Effector memory CD8-positive, alpha-beta T cell (primary cell): ENCODE results near the gene CTXN3.

Experiments used
- ATAC-seq: fragments of 150-1000 bp; cut with Tn5 transposase; replicated peaks from 2 replicates; pipeline ENCODE4 v1.10.0; 2021; ENCODE audit warnings: mild to moderate bottlenecking, moderate library complexity
- DNase-seq, 3 experiments: peaks; one replicate each; pipeline ENCODE4 v3.0.0; 2021
- H3K27ac Mint-ChIP-seq, 2 donors: one replicate each; pipeline ENCODE4 v1.8.0; 2022; ENCODE audit warnings: mild to moderate bottlenecking in 2 of 2, mixed read lengths in 2 of 2, moderate library complexity in 2 of 2
- H3K27me3 Mint-ChIP-seq, 2 donors: one replicate each; pipeline ENCODE4 v1.8.0; 2022; ENCODE audit warnings: mixed read lengths in 2 of 2
- H3K36me3 Mint-ChIP-seq: one replicate; pipeline ENCODE4 v1.8.0; 2022; ENCODE audit warnings: mild to moderate bottlenecking, moderate library complexity, mixed read lengths; ENCODE audit not compliant: insufficient read depth
- H3K4me1 Mint-ChIP-seq, 2 donors: one replicate each; pipeline ENCODE4 v1.8.0; 2022; ENCODE audit warnings: low read depth in 2 of 2, mixed read lengths in 2 of 2
- H3K4me3 Mint-ChIP-seq, 2 donors: one replicate each; pipeline ENCODE4 v1.8.0; 2022; ENCODE audit warnings: mild to moderate bottlenecking in 2 of 2, mixed read lengths in 2 of 2, moderate library complexity in 2 of 2
- H3K9me3 Mint-ChIP-seq, 2 donors: one replicate each; pipeline ENCODE4 v1.8.0; 2022; ENCODE audit warnings: mixed read lengths in 2 of 2

The CTXN3 gene

DNA sequence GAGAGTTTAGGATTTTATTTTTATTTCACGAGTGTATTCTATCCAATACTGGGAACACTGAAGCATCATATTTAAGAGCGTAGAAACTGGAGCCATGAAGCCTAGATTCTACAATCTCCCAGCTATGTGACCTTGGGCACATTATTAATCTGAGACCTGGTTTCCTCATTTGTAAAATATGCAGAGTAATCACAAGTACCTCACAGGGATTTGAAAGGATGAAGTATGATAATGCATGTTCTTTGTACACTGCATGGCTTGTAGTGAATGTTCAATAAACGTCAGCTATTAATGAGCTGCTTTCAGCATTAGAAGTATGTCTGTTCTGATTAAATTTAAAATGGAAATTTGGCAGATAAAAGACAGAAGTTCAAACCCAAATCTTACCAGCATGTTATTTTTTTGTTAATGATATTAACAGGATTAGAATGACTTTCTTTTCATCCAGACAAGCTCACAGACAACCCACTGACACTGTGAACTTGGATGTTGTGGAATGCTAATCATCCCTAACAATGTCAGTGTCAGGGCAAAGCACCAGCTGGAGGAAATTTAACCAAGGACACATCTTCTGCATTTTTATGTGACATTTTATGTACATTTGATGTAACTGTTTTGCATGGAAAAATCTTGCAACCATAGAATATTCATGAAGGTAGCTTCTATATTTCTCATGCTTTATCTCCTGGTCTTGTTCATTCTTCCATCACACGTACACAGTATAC is 27.1 kb upstream of the CTXN3 start:
- Mint-ChIP-seq H3K27ac (no peak overlapping the region), H3K4me1 (no peaks in the 10 kb centered on the region), H3K4me3 (no peak overlapping the region), H3K27me3 (peaks cover 10% of the 10 kb centered on the region in 2 donors), H3K9me3 (no peaks in the 10 kb centered on the region), H3K36me3 (no peaks in the 10 kb centered on the region)
- DNase-seq, result no peak
- no peak for ATAC-seq

DNA sequence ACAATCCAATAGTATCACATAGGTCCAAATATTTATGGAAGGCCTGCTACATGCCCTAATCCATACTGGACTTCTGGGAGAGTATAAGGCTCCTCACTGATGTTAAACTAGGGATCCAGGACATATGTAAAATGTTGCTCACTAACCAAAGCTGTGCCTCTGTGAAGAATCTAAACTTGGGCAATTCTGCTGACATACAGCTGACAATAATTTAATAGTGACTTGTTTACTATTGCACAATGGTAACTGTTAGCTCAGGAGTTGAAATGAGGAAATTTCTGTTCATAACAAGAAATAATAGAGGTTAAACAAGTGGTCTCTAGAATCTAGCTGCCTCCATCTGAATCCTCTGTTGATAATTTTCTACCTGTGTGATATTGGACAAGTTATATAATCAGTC is 14.9 kb upstream of the CTXN3 start:
- DNase-seq (no peak), ATAC-seq (no peak)
- Mint-ChIP-seq H3K36me3 (no peaks in the 10 kb centered on the region), H3K27me3 (peaks cover 17 to 19% of the 10 kb centered on the region in 2 donors), H3K9me3 (no peaks in the 10 kb centered on the region), H3K4me3 (no peak overlapping the region), H3K27ac (no peak overlapping the region), H3K4me1 (no peaks in the 10 kb centered on the region)

DNA sequence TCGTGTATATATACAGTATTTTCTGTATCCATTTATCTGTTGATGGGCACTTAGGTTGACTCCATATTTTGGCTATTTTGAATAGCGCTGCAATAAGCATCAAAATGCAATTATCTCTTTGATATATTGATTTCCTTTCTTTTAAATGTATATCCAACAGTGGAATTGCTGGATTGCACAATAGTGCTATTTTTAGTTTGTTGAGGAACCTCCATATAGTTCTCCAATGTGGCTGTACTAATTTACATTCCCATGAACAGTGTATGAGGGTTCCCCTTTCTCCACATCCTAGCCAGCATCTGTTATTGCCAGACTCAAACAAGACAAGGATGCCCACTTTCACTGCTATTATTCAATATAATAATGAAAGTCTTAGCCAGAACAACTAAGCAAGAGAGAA is 9.1 kb upstream of the CTXN3 start:
- no peak overlapping the region for H3K4me3 Mint-ChIP-seq
- H3K4me1 Mint-ChIP-seq, result no peaks in the 10 kb centered on the region
- H3K27me3 Mint-ChIP-seq, result peaks cover 17 to 19% of the 10 kb centered on the region in 2 donors
- no peak overlapping the region for H3K27ac Mint-ChIP-seq
- no peaks in the 10 kb centered on the region for H3K36me3 Mint-ChIP-seq
- no peaks in the 10 kb centered on the region for H3K9me3 Mint-ChIP-seq
- ATAC-seq (no peak), DNase-seq (no peak)

GRCh38 chr5:127642949-127643348 is 5.9 kb upstream of the CTXN3 start:
- peaks cover 4 to 20% of the 10 kb centered on the region in 2 donors for H3K27me3 Mint-ChIP-seq
- ATAC-seq (no peak), DNase-seq (no peak)
- no peaks in the 10 kb centered on the region for H3K4me1 Mint-ChIP-seq
- H3K36me3 Mint-ChIP-seq, result no peaks in the 10 kb centered on the region
- H3K4me3 Mint-ChIP-seq, result no peak overlapping the region
- H3K9me3 Mint-ChIP-seq, result no peaks in the 10 kb centered on the region
- no peak overlapping the region for H3K27ac Mint-ChIP-seq

GRCh38 chr5:127643607-127644006 is 5.3 kb upstream of the CTXN3 start:
- H3K27me3 Mint-ChIP-seq, result peaks cover 0 to 15% of the 10 kb centered on the region in 2 donors
- H3K4me1 Mint-ChIP-seq, result no peaks in the 10 kb centered on the region
- H3K27ac Mint-ChIP-seq, result no peak overlapping the region
- no peaks in the 10 kb centered on the region for H3K9me3 Mint-ChIP-seq
- H3K36me3 Mint-ChIP-seq, result no peaks in the 10 kb centered on the region
- DNase-seq, result no peak
- ATAC-seq, result no peak
- no peak overlapping the region for H3K4me3 Mint-ChIP-seq

DNA sequence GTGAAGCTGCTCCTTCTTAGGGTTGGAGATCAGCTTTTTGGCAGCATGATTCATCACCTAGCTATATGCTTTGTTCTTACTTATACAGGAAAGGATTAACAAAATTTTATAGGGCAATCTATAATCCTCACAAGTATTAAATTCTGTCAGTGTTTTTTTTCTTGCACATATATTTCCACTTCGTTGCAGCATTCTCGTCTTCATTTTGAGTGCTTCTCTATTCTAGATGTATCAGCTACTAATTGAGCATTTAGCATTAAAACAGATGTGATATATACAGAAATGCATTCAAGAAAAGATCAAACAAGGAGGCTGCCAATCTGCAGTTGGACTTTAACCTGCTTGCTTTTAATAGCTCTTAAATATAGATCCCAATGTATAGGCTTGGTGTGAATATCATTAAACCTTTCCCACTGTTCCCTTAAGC is 3.6 kb upstream of the CTXN3 start:
- DNase-seq (no peak), ATAC-seq (no peak)
- Mint-ChIP-seq H3K4me1 (no peaks in the 10 kb centered on the region), H3K4me3 (no peak overlapping the region), H3K36me3 (no peaks in the 10 kb centered on the region), H3K9me3 (no peaks in the 10 kb centered on the region), H3K27me3 (peaks cover 0 to 29% of the 10 kb centered on the region in 2 donors), H3K27ac (no peak overlapping the region)

GRCh38 chr5:127647361-127647958 is 1.4 kb upstream of the CTXN3 start:
- Mint-ChIP-seq H3K36me3 (no peaks in the 10 kb centered on the region), H3K27ac (no peak overlapping the region), H3K9me3 (no peaks in the 10 kb centered on the region), H3K4me1 (no peaks in the 10 kb centered on the region), H3K4me3 (no peak overlapping the region), H3K27me3 (peaks cover 4 to 29% of the 10 kb centered on the region in 2 donors)
- ATAC-seq, result no peak
- no peak for DNase-seq

GRCh38 chr5:127650022-127650421 is 1.1 kb downstream of the CTXN3 start:
- Mint-ChIP-seq H3K4me3 (no peak overlapping the region), H3K27ac (no peak overlapping the region), H3K9me3 (no peaks in the 10 kb centered on the region), H3K27me3 (peaks cover 6 to 44% of the 10 kb centered on the region in 2 donors), H3K4me1 (no peaks in the 10 kb centered on the region), H3K36me3 (no peaks in the 10 kb centered on the region)
- ATAC-seq (no peak), DNase-seq (no peak)

GRCh38 chr5:127650649-127651048 is 1.8 kb downstream of the CTXN3 start:
- H3K4me3 Mint-ChIP-seq, result no peak overlapping the region
- DNase-seq, result no peak
- H3K36me3 Mint-ChIP-seq, result no peaks in the 10 kb centered on the region
- H3K27ac Mint-ChIP-seq, result no peak overlapping the region
- no peak for ATAC-seq
- no peaks in the 10 kb centered on the region for H3K9me3 Mint-ChIP-seq
- H3K27me3 Mint-ChIP-seq, result peaks cover 6 to 44% of the 10 kb centered on the region in 2 donors
- H3K4me1 Mint-ChIP-seq, result no peaks in the 10 kb centered on the region

DNA sequence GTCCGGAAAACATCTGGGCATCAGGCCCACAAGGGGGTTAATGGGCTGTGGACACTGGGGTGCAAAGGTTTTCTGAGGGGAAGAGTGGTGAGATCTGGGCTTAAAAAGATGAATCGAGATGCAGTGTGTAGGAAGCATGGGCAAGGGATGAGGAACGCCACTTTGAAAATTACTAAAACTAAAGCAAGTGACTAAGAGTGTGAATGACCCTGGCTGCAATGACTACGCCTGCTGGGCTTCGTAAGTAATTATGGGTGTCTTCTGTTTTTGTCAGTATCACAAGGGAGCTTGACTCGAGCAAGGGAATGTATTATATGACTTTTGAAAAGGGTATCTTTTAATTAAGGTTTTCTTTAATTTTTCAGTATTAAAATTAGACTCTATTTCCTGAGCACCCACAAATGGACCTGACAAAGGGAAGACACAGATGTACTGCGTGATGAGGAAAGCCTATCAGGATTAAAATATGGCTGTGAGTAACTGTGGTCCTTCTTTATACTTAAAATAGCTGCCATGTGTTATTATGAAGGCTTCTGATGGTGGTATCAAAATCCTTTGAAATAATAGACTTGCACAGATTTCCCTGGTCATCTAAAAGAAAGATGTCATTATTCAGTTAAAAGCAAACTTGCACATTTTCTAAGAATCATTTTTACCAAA is 4.2 kb downstream of the CTXN3 start:
- Mint-ChIP-seq H3K27me3 (peaks cover 16 to 44% of the 10 kb centered on the region in 2 donors), H3K27ac (peak overlapping the region in 1 of 2 donors; percentile 7), H3K4me1 (no peaks in the 10 kb centered on the region), H3K36me3 (no peaks in the 10 kb centered on the region), H3K9me3 (no peaks in the 10 kb centered on the region), H3K4me3 (no peak overlapping the region)
- DNase-seq (no peak), ATAC-seq (no peak)

- Mint-ChIP-seq H3K36me3 (no peaks in the 10 kb centered on the region), H3K4me1 (no peaks in the 10 kb centered on the region), H3K4me3 (no peak overlapping the region), H3K27me3 (peaks cover 16 to 29% of the 10 kb centered on the region in 2 donors), H3K9me3 (no peaks in the 10 kb centered on the region), H3K27ac (no peak overlapping the region)
- DNase-seq (no peak), ATAC-seq (no peak)
Measured at GRCh38 chr5:127656825-127657224, 7.9 kb downstream of the CTXN3 start.

DNA sequence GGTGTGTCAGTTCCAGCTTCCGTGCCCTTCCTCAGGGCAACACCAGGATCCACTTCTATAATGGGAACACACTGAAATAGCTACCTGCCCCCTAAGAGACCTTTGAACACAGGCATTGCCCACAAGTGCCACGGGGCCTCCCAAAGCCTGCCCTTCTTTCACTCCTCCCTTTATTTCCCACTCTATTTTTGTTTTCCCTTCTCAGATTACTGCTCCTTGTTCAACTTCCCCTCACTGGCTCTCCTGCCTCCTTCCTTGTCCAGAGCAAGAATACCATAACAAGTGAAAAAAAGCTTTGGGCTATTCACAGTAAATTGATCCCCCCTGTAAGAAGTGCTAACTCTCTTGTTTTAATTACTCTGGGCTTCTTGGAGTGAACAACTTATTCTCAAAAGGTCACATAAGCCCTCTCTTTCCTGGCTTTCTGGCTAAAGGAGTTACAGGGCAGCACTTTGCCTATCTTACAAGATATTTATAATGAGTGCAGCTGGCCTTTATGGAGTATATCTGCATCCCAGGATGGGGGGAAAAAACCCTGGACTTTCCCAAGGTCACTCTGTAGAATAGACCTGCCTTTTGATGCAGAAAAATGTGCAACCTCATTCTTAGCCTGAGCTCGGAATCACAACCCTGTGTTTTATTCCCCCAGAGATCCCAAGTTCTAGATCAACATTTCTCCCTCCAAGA is 11.3 kb downstream of the CTXN3 start:
- peaks cover 10 to 14% of the 10 kb centered on the region in 2 donors for H3K27me3 Mint-ChIP-seq
- DNase-seq, result no peak
- no peak overlapping the region for H3K27ac Mint-ChIP-seq
- no peak overlapping the region for H3K4me3 Mint-ChIP-seq
- no peaks in the 10 kb centered on the region for H3K9me3 Mint-ChIP-seq
- no peaks in the 10 kb centered on the region for H3K4me1 Mint-ChIP-seq
- no peak for ATAC-seq
- no peaks in the 10 kb centered on the region for H3K36me3 Mint-ChIP-seq

GRCh38 chr5:127664093-127664492 is 15.2 kb downstream of the CTXN3 start:
- no peaks in the 10 kb centered on the region for H3K27me3 Mint-ChIP-seq
- no peaks in the 10 kb centered on the region for H3K9me3 Mint-ChIP-seq
- no peaks in the 10 kb centered on the region for H3K4me1 Mint-ChIP-seq
- no peak overlapping the region for H3K27ac Mint-ChIP-seq
- H3K36me3 Mint-ChIP-seq, result no peaks in the 10 kb centered on the region
- DNase-seq (no peak), ATAC-seq (no peak)
- no peak overlapping the region for H3K4me3 Mint-ChIP-seq
